HFF-Myc (cell line): ENCODE results near the gene GREB1.

Source experiments
- DNase-seq: peaks from one replicate; pipeline ENCODE4 v3.0.0-alpha.2; 2011; ENCODE audit warnings: low read depth; ENCODE audit errors: extremely low read depth
- H3K4me3 ChIP-seq: replicated peaks from 2 replicates; pipeline ENCODE4 v1.5.1; 2011; ENCODE audit warnings: low read depth, mild to moderate bottlenecking, control low read depth, low read length
- CTCF ChIP-seq: IDR thresholded peaks from 2 replicates; pipeline ENCODE4 v1.5.1; 2012; ENCODE audit warnings: mild to moderate bottlenecking, low read depth, low read length, control low read depth; ENCODE audit errors: missing control alignments

GREB1 gene

GRCh38 chr2:11581797-11582611, 48.2 kb downstream of the GREB1 start:
- no peak overlapping the region for H3K4me3 ChIP-seq
- DNase-seq: no peak
- no peak for TF ChIP-seq CTCF

- TF ChIP-seq CTCF: no peak
- no peak for DNase-seq
These were observed 48.7 kb downstream of the GREB1 start for GRCh38 chr2:11582612-11582861.

GRCh38 chr2:11582862-11583752, 49.3 kb downstream of the GREB1 start:
- peak; percentile 53 for DNase-seq
- peak; percentile 85 for TF ChIP-seq CTCF
- no peak overlapping the region for H3K4me3 ChIP-seq

More at GRCh38 chr2:11582612-11582861, 48.7 kb downstream of the GREB1 start:
- H3K4me3 ChIP-seq: no peak overlapping the region

GRCh38 chr2:11583840-11584524, 50.1 kb downstream of the GREB1 start:
- peak; percentile 91 for TF ChIP-seq CTCF
- DNase-seq: peak; percentile 92
- no peak overlapping the region for H3K4me3 ChIP-seq

- DNase-seq: no peak
- TF ChIP-seq CTCF: no peak
- no peak overlapping the region for H3K4me3 ChIP-seq
These were observed 50.7 kb downstream of the GREB1 start for GRCh38 chr2:11584525-11585056.

- no peak for TF ChIP-seq CTCF
- no peak overlapping the region for H3K4me3 ChIP-seq
- no peak for DNase-seq
These were observed 51.2 kb downstream of the GREB1 start for GRCh38 chr2:11585071-11585470.
